SJSA1 (cell line): ENCODE data around the gene GALNT13. TPM values are rescaled to one million over a fixed set of nuclear protein-coding genes. Genes with fewer than 3 reads are reported as not detected.

Source experiments
- DNase-seq, 2 experiments: peaks; one replicate each; pipeline ENCODE4 v3.0.0-alpha.2; 2015 to 2020; ENCODE audit warnings: low spot score in 2 of 2, low read depth in 1 of 2
- H3K27ac ChIP-seq: fragments of 250-450 bp; sonication (Bioruptor Pico); 2 replicates; pipeline ENCODE4 v1.5.1; 2020; ENCODE audit warnings: mild to moderate bottlenecking, moderate library complexity
- H3K27me3 ChIP-seq: fragments of 250-450 bp; sonication (Bioruptor Pico); replicated peaks from 2 replicates; pipeline ENCODE4 v1.5.1; 2020; ENCODE audit warnings: mild to moderate bottlenecking, moderate library complexity
- H3K36me3 ChIP-seq: fragments of 250-450 bp; sonication (Bioruptor Pico); 2 replicates; pipeline ENCODE4 v1.5.1; 2020; ENCODE audit warnings: mild to moderate bottlenecking
- H3K4me1 ChIP-seq: fragments of 250-450 bp; sonication (Bioruptor Pico); replicated peaks from 2 replicates; pipeline ENCODE4 v1.6.1; 2021; ENCODE audit warnings: mild to moderate bottlenecking
- H3K4me3 ChIP-seq: fragments of 250-450 bp; sonication (Bioruptor Pico); 2 replicates; pipeline ENCODE4 v1.5.1; 2020; ENCODE audit warnings: mild to moderate bottlenecking
- H3K9me3 ChIP-seq: fragments of 250-450 bp; sonication (Bioruptor Pico); replicated peaks from 2 replicates; pipeline ENCODE4 v1.5.1; 2020; ENCODE audit warnings: mild to moderate bottlenecking
- total RNA-seq: library from RNA; depleted of rRNA; stranded (reverse); fragments of >200 nt; shearing (Covaris generic); gene quantifications from 2 replicates; pipeline ENCODE4 v1.2.3, GENCODE V29; 2014

The GALNT13 gene
- total RNA-seq, 1 experiment from 2014 or later: not detected

- peaks cover 5% of the 10 kb centered on the region for H3K9me3 ChIP-seq
- no peaks in the 10 kb centered on the region for H3K4me1 ChIP-seq
- H3K4me3 ChIP-seq: no peak overlapping the region
- no peak for DNase-seq
- H3K27me3 ChIP-seq: no peaks in the 10 kb centered on the region
- H3K27ac ChIP-seq: no peak overlapping the region
- H3K36me3 ChIP-seq: no peaks in the 10 kb centered on the region
These were observed 302.2 kb downstream of the GALNT13 start for GRCh38 chr2:154173919-154174318.

- H3K4me3 ChIP-seq: no peak overlapping the region
- no peak for DNase-seq
- no peaks in the 10 kb centered on the region for H3K36me3 ChIP-seq
- H3K27me3 ChIP-seq: no peaks in the 10 kb centered on the region
- no peaks in the 10 kb centered on the region for H3K9me3 ChIP-seq
- no peaks in the 10 kb centered on the region for H3K4me1 ChIP-seq
- H3K27ac ChIP-seq: no peak overlapping the region
These were observed 310.3 kb downstream of the GALNT13 start for GRCh38 chr2:154182008-154182407.

- 0 out of 2 replicates have a peak, but pooled peaks cover 3% of the 10 kb centered on the region for H3K9me3 ChIP-seq
- no peaks in the 10 kb centered on the region for H3K36me3 ChIP-seq
- no peaks in the 10 kb centered on the region for H3K4me1 ChIP-seq
- H3K4me3 ChIP-seq: no peak overlapping the region
- H3K27me3 ChIP-seq: no peaks in the 10 kb centered on the region
- H3K27ac ChIP-seq: no peak overlapping the region
- no peak for DNase-seq
These were observed 316.2 kb downstream of the GALNT13 start for GRCh38 chr2:154187948-154188347.

- H3K27me3 ChIP-seq: no peaks in the 10 kb centered on the region
- DNase-seq: no peak
- H3K9me3 ChIP-seq: peaks cover 3% of the 10 kb centered on the region; the same call in 1 of the 2 replicates
- no peaks in the 10 kb centered on the region for H3K4me1 ChIP-seq
- H3K36me3 ChIP-seq: no peaks in the 10 kb centered on the region
- no peak overlapping the region for H3K4me3 ChIP-seq
- no peak overlapping the region for H3K27ac ChIP-seq
These were observed 318.2 kb downstream of the GALNT13 start for GRCh38 chr2:154189953-154190352.

- no peak for DNase-seq
- Histone ChIP-seq H3K36me3 (no peaks in the 10 kb centered on the region), H3K4me1 (no peaks in the 10 kb centered on the region), H3K27me3 (no peaks in the 10 kb centered on the region), H3K27ac (no peak overlapping the region), H3K9me3 (peaks cover 3% of the 10 kb centered on the region; the same call in 1 of the 2 replicates), H3K4me3 (no peak overlapping the region)
These were observed 321.5 kb downstream of the GALNT13 start for GRCh38 chr2:154193246-154193645.

- Histone ChIP-seq H3K4me3 (no peak overlapping the region), H3K4me1 (no peaks in the 10 kb centered on the region)
- DNase-seq: no peak
These were observed 323.4 kb downstream of the GALNT13 start for GRCh38 chr2:154194909-154195643.

GRCh38 chr2:154195644-154196195 is 324.0 kb downstream of the GALNT13 start:
- DNase-seq: no peak
- Histone ChIP-seq H3K4me1 (no peaks in the 10 kb centered on the region), H3K27me3 (no peaks in the 10 kb centered on the region), H3K9me3 (no peaks in the 10 kb centered on the region; the same call in 1 of the 2 replicates), H3K36me3 (no peaks in the 10 kb centered on the region), H3K4me3 (no peak overlapping the region), H3K27ac (no peak overlapping the region)

More at GRCh38 chr2:154194909-154195643, 323.4 kb downstream of the GALNT13 start:
- peaks cover 1% of the 10 kb centered on the region; the same call in 1 of the 2 replicates for H3K9me3 ChIP-seq
- no peaks in the 10 kb centered on the region for H3K27me3 ChIP-seq
- H3K27ac ChIP-seq: no peak overlapping the region
- no peaks in the 10 kb centered on the region for H3K36me3 ChIP-seq

- no peak for DNase-seq
- no peaks in the 10 kb centered on the region for H3K36me3 ChIP-seq
- H3K4me1 ChIP-seq: no peaks in the 10 kb centered on the region
- no peaks in the 10 kb centered on the region for H3K27me3 ChIP-seq
- no peak overlapping the region for H3K4me3 ChIP-seq
- no peak overlapping the region for H3K27ac ChIP-seq
- H3K9me3 ChIP-seq: peaks cover 7% of the 10 kb centered on the region
These were observed 327.1 kb downstream of the GALNT13 start for GRCh38 chr2:154198866-154199265.

- no peaks in the 10 kb centered on the region for H3K4me1 ChIP-seq
- no peak overlapping the region for H3K27ac ChIP-seq
- no peak overlapping the region for H3K4me3 ChIP-seq
- DNase-seq: no peak
- H3K9me3 ChIP-seq: peaks cover 7% of the 10 kb centered on the region
- no peaks in the 10 kb centered on the region for H3K36me3 ChIP-seq
- H3K27me3 ChIP-seq: no peaks in the 10 kb centered on the region
These were observed 331.5 kb downstream of the GALNT13 start for GRCh38 chr2:154203206-154203605.

- Histone ChIP-seq H3K4me3 (no peak overlapping the region), H3K27me3 (no peaks in the 10 kb centered on the region), H3K27ac (no peak overlapping the region), H3K9me3 (peaks cover 7% of the 10 kb centered on the region), H3K4me1 (no peaks in the 10 kb centered on the region), H3K36me3 (no peaks in the 10 kb centered on the region)
- DNase-seq: no peak
These were observed 332.2 kb downstream of the GALNT13 start for GRCh38 chr2:154203902-154204301.

GRCh38 chr2:154207288-154208047 is 335.7 kb downstream of the GALNT13 start:
- Histone ChIP-seq H3K4me1 (no peaks in the 10 kb centered on the region), H3K9me3 (no peaks in the 10 kb centered on the region; the same call in 1 of the 2 replicates), H3K27me3 (no peaks in the 10 kb centered on the region), H3K27ac (no peak overlapping the region), H3K36me3 (no peaks in the 10 kb centered on the region), H3K4me3 (no peak overlapping the region)
- no peak for DNase-seq

GRCh38 chr2:154223726-154224125 is 352.0 kb downstream of the GALNT13 start:
- Histone ChIP-seq H3K9me3 (no peaks in the 10 kb centered on the region; the same call in 1 of the 2 replicates), H3K4me3 (no peak overlapping the region)
- no peak for DNase-seq

GRCh38 chr2:154226931-154227330 is 355.2 kb downstream of the GALNT13 start:
- Histone ChIP-seq H3K36me3 (no peaks in the 10 kb centered on the region), H3K4me3 (no peak overlapping the region), H3K27ac (no peak overlapping the region), H3K27me3 (no peaks in the 10 kb centered on the region), H3K4me1 (no peaks in the 10 kb centered on the region), H3K9me3 (0 out of 2 replicates have a peak, but pooled peaks cover 1% of the 10 kb centered on the region)
- DNase-seq: no peak

More at GRCh38 chr2:154223726-154224125, 352.0 kb downstream of the GALNT13 start:
- Histone ChIP-seq H3K27me3 (no peaks in the 10 kb centered on the region), H3K4me1 (no peaks in the 10 kb centered on the region), H3K27ac (no peak overlapping the region), H3K36me3 (no peaks in the 10 kb centered on the region)
